K562 (cell line): ENCODE results near the gene SHC1. TPM values are rescaled to one million over a fixed set of nuclear protein-coding genes. Genes with fewer than 3 reads are reported as not detected.

Experiments
- ARID3B ChIP-seq: fragments of 250-450 bp; sonication (Bioruptor Pico); IDR thresholded peaks from 2 replicates; pipeline ENCODE4 v1.4.0; 2020; ENCODE audit warnings: borderline replicate concordance
- CBX2 ChIP-seq: fragments of 200-600 bp; sonication (generic); IDR thresholded peaks from one replicate; pipeline ENCODE4 v1.6.1; 2012; ENCODE audit warnings: mild to moderate bottlenecking, low read length, inconsistent platforms; ENCODE audit not compliant: insufficient read depth, poor library complexity, severe bottlenecking
- CCAR2 ChIP-seq: fragments of 200-400 bp; formaldehyde crosslinking; IDR thresholded peaks from 2 replicates; pipeline ENCODE4 v1.6.1; 2017; ENCODE audit warnings: mild to moderate bottlenecking, low read depth, low read length
- CREB5 ChIP-seq: fragments of 250-450 bp; sonication (Bioruptor Pico); IDR thresholded peaks from 2 replicates; pipeline ENCODE4 v1.5.0; 2020; ENCODE audit warnings: mild to moderate bottlenecking
- FOS ChIP-seq: IDR thresholded peaks from 3 replicates; pipeline ENCODE4 v1.6.1; 2011; ENCODE audit not compliant: insufficient read length; ENCODE audit errors: extremely low read depth
- KHSRP ChIP-seq: fragments of 450-650 bp; IDR thresholded peaks from 2 replicates; pipeline ENCODE4 v1.6.1; 2017
- KLF10 ChIP-seq: fragments of 250-450 bp; sonication (Bioruptor Pico); IDR thresholded peaks from 2 replicates; pipeline ENCODE4 v1.6.1; 2021; ENCODE audit warnings: matching md5 sums
- NCOA4 ChIP-seq: fragments of 450-650 bp; IDR thresholded peaks from 2 replicates; pipeline ENCODE4 v1.6.1; 2018; ENCODE audit warnings: mild to moderate bottlenecking; ENCODE audit not compliant: partially characterized antibody
- PBX2 ChIP-seq, 2 experiments: IDR thresholded peaks in 1 of 2; conservative IDR thresholded peaks in 1 of 2; 2 replicates each; pipeline ENCODE4 v1.6.1; 2016; ENCODE audit warnings: low read depth in 2 of 2, mild to moderate bottlenecking in 1 of 2, missing compliant biosample characterization in 1 of 2, missing genetic modification characterization in 1 of 2, moderate library complexity in 1 of 2
- PML ChIP-seq: IDR thresholded peaks from 2 replicates; pipeline ENCODE4 v1.6.1; 2012; ENCODE audit warnings: low read length, inconsistent platforms
- RBFOX2 ChIP-seq: fragments of 200-400 bp; formaldehyde crosslinking; IDR thresholded peaks from 2 replicates; pipeline ENCODE4 v1.6.1; 2017; ENCODE audit warnings: low read depth, mild to moderate bottlenecking, low read length, moderate library complexity
- RFX1 ChIP-seq: fragments of 450-650 bp; IDR thresholded peaks from 2 replicates; pipeline ENCODE4 v1.6.1; 2016; ENCODE audit warnings: mild to moderate bottlenecking, moderate library complexity
- SAFB2 ChIP-seq: fragments of 200-400 bp; formaldehyde crosslinking; IDR thresholded peaks from 2 replicates; pipeline ENCODE4 v1.6.1; 2018; ENCODE audit warnings: borderline replicate concordance, low read length, low read depth, moderate library complexity; ENCODE audit not compliant: severe bottlenecking
- SOX6 ChIP-seq: fragments of 450-650 bp; IDR thresholded peaks from 2 replicates; pipeline ENCODE4 v1.6.1; 2014; ENCODE audit warnings: mild to moderate bottlenecking
- VEZF1 ChIP-seq: fragments of 200-800 bp; sonication (Bioruptor generic); IDR thresholded peaks from 2 replicates; pipeline ENCODE4 v1.6.1; 2017; ENCODE audit warnings: missing genetic modification characterization, missing compliant biosample characterization
- ZNF274 ChIP-seq: IDR thresholded peaks from 2 replicates; pipeline ENCODE4 v1.6.1; 2011; ENCODE audit warnings: low read depth, mild to moderate bottlenecking, low read length, moderate library complexity, borderline replicate concordance
- ZNF354B ChIP-seq: fragments of 250-450 bp; sonication (Bioruptor Pico); IDR thresholded peaks from 2 replicates; pipeline ENCODE4 v1.4.0; 2020
- ZNF592 ChIP-seq: fragments of 450-650 bp; IDR thresholded peaks from 2 replicates; pipeline ENCODE4 v1.6.1; 2017; ENCODE audit warnings: antibody characterized with exemption, mild to moderate bottlenecking
- polyA plus RNA-seq, 8 experiments: library from polyadenylated mRNA; depleted of rRNA in 4 of 8; stranded (reverse) in 5 of 8; unstranded in 3 of 8; fragments of >200 nt; fragmentation: Nextera tagmentation in 2 of 8; fragmentation: Illumina TruSeq in 1 of 8; extraction: Ambion mirVana in 2 of 8; extraction: Trizol in 1 of 8; gene quantifications; 2 replicates each; pipeline versions ENCODE4 v1.2.1 to v1.2.3, GENCODE V29; 2011 to 2014; ENCODE audit warnings: inconsistent platforms in 1 of 8, missing spikeins in 1 of 8
- total RNA-seq, 7 experiments: library from RNA; depleted of rRNA in 6 of 7; stranded (reverse); fragments of >200 nt in 6 of 7; fragmentation: Illumina TruSeq in 2 of 7; extraction: Trizol in 2 of 7; gene quantifications; 2 replicates each; pipeline versions ENCODE4 v1.2.1 to v1.2.3, GENCODE V29; 2011 to 2021; ENCODE audit warnings: low replicate concordance in 1 of 7

SHC1 gene
- total and polyA plus RNA-seq, 9 of the 15 experiments (the other 6 are each of a cell fraction or from before 2014, with no cell fraction given) = 4.1 to 113 (median 51.9) TPM

- TF ChIP-seq CREB5 (no peak), CCAR2 (no peak), KLF10 (no peak), KHSRP (no peak), ZNF592 (no peak), PBX2 (CRISPR knock-in tag; IDR thresholded peaks at IDR 0.05; ENCODE audit: low read depth) (no peak), PBX2 (tag; conservative IDR thresholded peaks at IDR 0.05; ENCODE audit: low read depth) (no peak), SOX6 (no peak), PML (no peak), ZNF274 (no peak), SAFB2 (no peak), VEZF1 (CRISPR knock-in tag) (peak; percentile 89), ARID3B (CRISPR knock-in tag) (no peak), ZNF354B (CRISPR knock-in tag) (no peak), CBX2 (no peak), RFX1 (no peak), RBFOX2 (no peak), NCOA4 (no peak), FOS (no peak)
These were observed 43.1 kb upstream of the SHC1 start (continued) for GRCh38 chr1:155013632-155014031.
